MM.1S (cell line): ENCODE measurements around the gene RB1.

Experiments
- DNase-seq: peaks from one replicate; pipeline ENCODE4 v3.0.0-alpha.2; 2015
- H2AFZ ChIP-seq: fragments of 300-600 bp; sonication (generic); 2 replicates; pipeline ENCODE4 v1.6.0; 2016; ENCODE audit warnings: antibody characterized with exemption, low read length
- H3F3A ChIP-seq: fragments of 300-600 bp; sonication (generic); 2 replicates; pipeline ENCODE4 v1.6.1; 2016; ENCODE audit warnings: mild to moderate bottlenecking, antibody characterized with exemption, low read length, moderate library complexity, mixed read lengths; ENCODE audit not compliant: insufficient read depth
- H3K27ac ChIP-seq: fragments of 300-600 bp; sonication (generic); 2 replicates; pipeline ENCODE4 v1.5.1; 2016; ENCODE audit warnings: mild to moderate bottlenecking, low read length
- H3K27me3 ChIP-seq: fragments of 300-600 bp; sonication (generic); replicated peaks from 2 replicates; pipeline ENCODE4 v1.6.0; 2016; ENCODE audit warnings: low read length; ENCODE audit not compliant: insufficient read depth
- H3K36me3 ChIP-seq: fragments of 300-600 bp; sonication (generic); replicated peaks from 2 replicates; pipeline ENCODE4 v1.6.1; 2016; ENCODE audit warnings: mild to moderate bottlenecking, low read length, mixed read lengths; ENCODE audit not compliant: insufficient read depth
- H3K4me1 ChIP-seq: fragments of 300-600 bp; sonication (generic); 2 replicates; pipeline ENCODE4 v1.6.1; 2016; ENCODE audit warnings: low read length, mixed read lengths
- H3K4me2 ChIP-seq: fragments of 300-600 bp; sonication (generic); 2 replicates; pipeline ENCODE4 v1.6.0; 2016; ENCODE audit warnings: low read depth, low read length
- H3K4me3 ChIP-seq: fragments of 300-600 bp; sonication (generic); 2 replicates; pipeline ENCODE4 v1.5.1; 2016; ENCODE audit warnings: low read length, mixed read lengths
- H3K79me2 ChIP-seq: fragments of 300-600 bp; sonication (generic); 2 replicates; pipeline ENCODE4 v1.6.1; 2016; ENCODE audit warnings: mixed run types, low read length, mixed read lengths
- H3K9ac ChIP-seq: fragments of 300-600 bp; sonication (generic); 2 replicates; pipeline ENCODE4 v1.6.1; 2016; ENCODE audit warnings: low read length, mixed read lengths
- H3K9me2 ChIP-seq: fragments of 300-600 bp; sonication (generic); replicated peaks from 2 replicates; pipeline ENCODE4 v1.6.1; 2016; ENCODE audit warnings: mild to moderate bottlenecking, low read length, mixed read lengths; ENCODE audit not compliant: insufficient read depth
- H3K9me3 ChIP-seq: fragments of 300-600 bp; sonication (generic); replicated peaks from 2 replicates; pipeline ENCODE4 v1.6.1; 2016; ENCODE audit warnings: mild to moderate bottlenecking, low read length, mixed read lengths; ENCODE audit not compliant: insufficient read depth
- H4K20me1 ChIP-seq: fragments of 300-600 bp; sonication (generic); 2 replicates; pipeline ENCODE4 v1.6.1; 2016; ENCODE audit warnings: mild to moderate bottlenecking, low read length, moderate library complexity, mixed read lengths; ENCODE audit not compliant: insufficient read depth
- CTCF ChIP-seq: fragments of 300-600 bp; sonication (generic); IDR thresholded peaks from 2 replicates; pipeline ENCODE4 v1.5.1; 2016; ENCODE audit warnings: antibody characterized with exemption, low read length, mixed read lengths
- EZH2 ChIP-seq: fragments of 300-600 bp; sonication (generic); optimal IDR thresholded peaks from 2 replicates; pipeline ENCODE3; 2017; ENCODE audit warnings: low read depth, mild to moderate bottlenecking, antibody characterized with exemption, low read length, mixed read lengths
- EZH2phosphoT487 ChIP-seq: fragments of 300-600 bp; sonication (generic); IDR thresholded peaks from 2 replicates; pipeline ENCODE4 v1.6.1; 2018; ENCODE audit warnings: antibody characterized with exemption, low read length

The RB1 gene

GRCh38 chr13:48456546-48456945, 153.0 kb downstream of the RB1 start:
- Histone ChIP-seq H3K9ac (no peak overlapping the region), H3K27ac (no peak overlapping the region), H3K9me2 (no peaks in the 10 kb centered on the region), H3K4me1 (no peaks in the 10 kb centered on the region), H4K20me1 (no peaks in the 10 kb centered on the region), H2AFZ (no peak overlapping the region), H3K4me2 (no peak overlapping the region), H3K9me3 (no peaks in the 10 kb centered on the region), H3K4me3 (no peak overlapping the region), H3K27me3 (no peaks in the 10 kb centered on the region), H3K36me3 (no peaks in the 10 kb centered on the region), H3K79me2 (no peaks in the 10 kb centered on the region), H3F3A (no peaks in the 10 kb centered on the region)
- TF ChIP-seq EZH2 (no peak), CTCF (no peak), EZH2phosphoT487 (no peak)
- DNase-seq, result no peak

- no peak for DNase-seq
- Histone ChIP-seq H3K79me2 (no peaks in the 10 kb centered on the region), H3K9ac (no peak overlapping the region), H3K27ac (no peak overlapping the region), H3K36me3 (no peaks in the 10 kb centered on the region), H4K20me1 (no peaks in the 10 kb centered on the region), H3K4me1 (no peaks in the 10 kb centered on the region), H3K27me3 (no peaks in the 10 kb centered on the region), H3K9me3 (no peaks in the 10 kb centered on the region), H2AFZ (no peak overlapping the region), H3K4me2 (no peak overlapping the region), H3F3A (no peaks in the 10 kb centered on the region), H3K4me3 (no peak overlapping the region), H3K9me2 (no peaks in the 10 kb centered on the region)
- TF ChIP-seq CTCF (no peak), EZH2 (no peak), EZH2phosphoT487 (no peak)
Measured at GRCh38 chr13:48457578-48458242, 154.2 kb downstream of the RB1 start.

- H3F3A ChIP-seq, result no peaks in the 10 kb centered on the region
- H3K36me3 ChIP-seq, result no peaks in the 10 kb centered on the region
- no peaks in the 10 kb centered on the region for H3K9me3 ChIP-seq
- H3K4me1 ChIP-seq, result no peaks in the 10 kb centered on the region
- H2AFZ ChIP-seq, result no peak overlapping the region
- no peaks in the 10 kb centered on the region for H3K27me3 ChIP-seq
- no peaks in the 10 kb centered on the region for H4K20me1 ChIP-seq
- H3K4me2 ChIP-seq, result no peak overlapping the region
- H3K27ac ChIP-seq, result no peak overlapping the region
- no peak for DNase-seq
- no peak overlapping the region for H3K9ac ChIP-seq
- H3K79me2 ChIP-seq, result no peaks in the 10 kb centered on the region
- no peak overlapping the region for H3K4me3 ChIP-seq
- H3K9me2 ChIP-seq, result no peaks in the 10 kb centered on the region
- TF ChIP-seq EZH2phosphoT487, result no peak
- no peak for TF ChIP-seq EZH2
- TF ChIP-seq CTCF, result no peak
Measured at GRCh38 chr13:48475230-48475629, 171.7 kb downstream of the RB1 start.
